HepG2 (cell line): ENCODE results near the gene GRAMD1A. TPM values are rescaled to one million over a fixed set of nuclear protein-coding genes. Genes with fewer than 3 reads are reported as not detected.

Experiments
- GATAD1 ChIP-seq: IDR thresholded peaks from 2 replicates; pipeline ENCODE4 v1.6.1; 2016; ENCODE audit warnings: missing genetic modification reagents, missing compliant biosample characterization
- HNRNPL ChIP-seq: fragments of 200-400 bp; formaldehyde crosslinking; IDR thresholded peaks from 2 replicates; pipeline ENCODE4 v1.6.1; 2017; ENCODE audit warnings: mild to moderate bottlenecking, low read depth, low read length
- KDM2A ChIP-seq: sonication (generic); formaldehyde crosslinking; IDR thresholded peaks from 2 replicates; pipeline ENCODE4 v1.4.0; 2020; ENCODE audit warnings: low read depth, missing genetic modification reagents, borderline replicate concordance
- NR1H2 ChIP-seq: sonication (generic); formaldehyde crosslinking; IDR thresholded peaks from 2 replicates; pipeline ENCODE4 v1.8.1; 2022; ENCODE audit warnings: low read depth, missing genetic modification reagents, borderline replicate concordance
- PATZ1 ChIP-seq: sonication (generic); formaldehyde crosslinking; IDR thresholded peaks from 2 replicates; pipeline ENCODE4 v1.4.0; 2020; ENCODE audit warnings: missing genetic modification reagents
- TFDP2 ChIP-seq: sonication (generic); formaldehyde crosslinking; IDR thresholded peaks from 2 replicates; pipeline ENCODE4 v1.4.0; 2020; ENCODE audit warnings: missing genetic modification reagents
- ZBTB37 ChIP-seq: sonication (generic); formaldehyde crosslinking; IDR thresholded peaks from 2 replicates; pipeline ENCODE4 v1.4.0; 2020; ENCODE audit warnings: mild to moderate bottlenecking, missing genetic modification reagents
- ZBTB40 ChIP-seq, 2 experiments: fragments of 450-650 bp in 1 of 2; sonication (generic) in 1 of 2; formaldehyde crosslinking in 1 of 2; IDR thresholded peaks; 2 replicates each; pipeline versions ENCODE4 v1.6.1 to v1.8.0; 2016 to 2022; ENCODE audit warnings: antibody characterized with exemption in 1 of 2, mild to moderate bottlenecking in 1 of 2, missing genetic modification reagents in 1 of 2
- ZFY ChIP-seq: sonication (generic); formaldehyde crosslinking; IDR thresholded peaks from 2 replicates; pipeline ENCODE4 v1.4.0; 2020; ENCODE audit warnings: missing genetic modification reagents
- ZNF501 ChIP-seq: sonication (generic); formaldehyde crosslinking; IDR thresholded peaks from 2 replicates; pipeline ENCODE4 v1.5.1; 2020; ENCODE audit warnings: mild to moderate bottlenecking, moderate library complexity, missing genetic modification reagents
- ZNF547 ChIP-seq: sonication (generic); formaldehyde crosslinking; IDR thresholded peaks from 2 replicates; pipeline ENCODE4 v1.5.1; 2020; ENCODE audit warnings: mild to moderate bottlenecking, missing genetic modification reagents
- ZNF549 ChIP-seq: sonication (generic); formaldehyde crosslinking; IDR thresholded peaks from 2 replicates; pipeline ENCODE4 v1.5.0; 2020; ENCODE audit warnings: missing genetic modification reagents
- ZNF83 ChIP-seq: sonication (generic); formaldehyde crosslinking; IDR thresholded peaks from 2 replicates; pipeline ENCODE4 v1.4.0; 2020; ENCODE audit warnings: missing genetic modification reagents, mild to moderate bottlenecking, borderline replicate concordance
- ZSCAN29 ChIP-seq: sonication (generic); formaldehyde crosslinking; conservative IDR thresholded peaks from 2 replicates; pipeline ENCODE4 v1.4.0; 2020; ENCODE audit warnings: mild to moderate bottlenecking, missing genetic modification reagents
- polyA plus RNA-seq, 8 experiments: library from polyadenylated mRNA; depleted of rRNA in 3 of 8; stranded (reverse) in 7 of 8; unstranded in 1 of 8; fragments of >200 nt; fragmentation: Illumina TruSeq in 4 of 8; extraction: Trizol in 4 of 8; gene quantifications; 2 replicates each; pipeline versions ENCODE4 v1.2.1 to v1.2.3, GENCODE V29; 2011 to 2016; ENCODE audit warnings: low read depth in 4 of 8, missing spikeins in 1 of 8, mixed read lengths in 1 of 8; ENCODE audit not compliant: insufficient read depth in 1 of 8
- total RNA-seq, 5 experiments: library from RNA; depleted of rRNA; stranded (reverse); fragments of >200 nt; fragmentation: Illumina TruSeq; extraction: Trizol; gene quantifications; 2 replicates each; pipeline ENCODE4 v1.2.3, GENCODE V29; 2016; ENCODE audit warnings: low read depth in 1 of 5

GRAMD1A gene
- total and polyA plus RNA-seq, 2 of the 13 experiments (the other 11 are each of a cell fraction or from before 2014, with no cell fraction given): 14.7 to 181 TPM

GRCh38 chr19:34994643-34995541, 5.2 kb upstream of the GRAMD1A start (continued):
- TF ChIP-seq ZBTB40 (IDR thresholded peaks at IDR 0.05) (no peak), ZBTB40 (CRISPR knock-in tag; IDR thresholded peaks at IDR 0.05) (0 out of 2 replicates have a peak, but pooled peaks have one; percentile 12), PATZ1 (peak; percentile 94), KDM2A (CRISPR knock-in tag) (peak; percentile 50; the same call in 1 of the 2 replicates), ZFY (CRISPR knock-in tag) (peak; percentile 83), GATAD1 (CRISPR knock-in tag) (peak; percentile 55), ZBTB37 (no peak), ZNF547 (no peak), ZNF83 (CRISPR knock-in tag) (no peak; the same call in 1 of the 2 replicates), ZNF501 (CRISPR knock-in tag) (no peak), HNRNPL (peak; percentile 89), NR1H2 (CRISPR knock-in tag) (no peak), TFDP2 (CRISPR knock-in tag) (no peak), ZNF549 (CRISPR knock-in tag) (no peak), ZSCAN29 (CRISPR knock-in tag) (no peak)
